ENCODE measurements around the gene RAPGEF1. TPM values are rescaled to one million over a fixed set of nuclear protein-coding genes. Genes with fewer than 3 reads are reported as not detected.
"Not testable (repeated sequence)": the region's sequence is repeated elsewhere in the genome, so short reads cannot be mapped to it uniquely, and the experiment has no call there.

The RAPGEF1 gene
- total RNA-seq, 3 donors from 2014 or later = 67.1 to 103 (median 84.2) TPM

DNA sequence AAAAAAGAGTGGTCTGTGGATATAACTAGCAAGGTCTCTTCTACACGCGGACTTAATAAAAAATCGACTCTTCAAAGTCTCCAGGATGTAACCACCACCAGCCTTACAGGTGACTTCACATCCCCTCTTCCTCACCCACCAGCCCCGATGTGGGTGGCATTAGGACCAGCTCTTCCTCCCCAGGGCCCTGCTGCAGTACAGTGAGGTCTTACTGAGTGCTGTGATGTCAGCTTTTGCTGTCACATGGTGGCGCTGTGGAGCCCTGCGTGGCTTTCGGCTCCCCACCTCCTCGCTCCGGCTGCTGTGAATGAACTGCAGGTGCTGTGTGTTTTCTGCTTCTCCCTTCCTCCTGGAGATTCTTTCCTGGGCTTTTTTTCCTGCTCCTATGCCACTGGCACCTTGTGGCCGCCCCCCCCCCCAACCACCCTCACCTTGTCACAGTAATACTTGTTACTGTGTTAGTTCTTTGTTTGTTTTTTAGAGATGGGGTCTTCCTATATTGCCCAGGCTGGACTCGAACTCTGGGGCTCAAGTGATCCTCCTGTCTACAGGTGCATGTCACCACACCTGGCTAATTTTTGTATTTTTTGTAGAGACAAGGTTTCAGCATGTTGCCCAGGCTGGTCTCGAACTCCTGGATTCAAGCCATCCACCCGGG is 15.8 kb upstream of the RAPGEF1 start:
- peak; percentile 80 to 93 (median 85) for DNase-seq
- Histone ChIP-seq H3K4me3 (no peak overlapping the region), H3K9me3 (no peaks in the 10 kb centered on the region), H3K36me3 (ENCODE audit: low read depth) (no peaks in the 10 kb centered on the region), H3K4me1 (ENCODE audit: low read depth) (no peaks in the 10 kb centered on the region)
- ATAC-seq = peak; percentile 98
- intact Hi-C loops (cut with DNase I, micrococcal nuclease) = no loop called here
- TF ChIP-seq, protein P1, sequence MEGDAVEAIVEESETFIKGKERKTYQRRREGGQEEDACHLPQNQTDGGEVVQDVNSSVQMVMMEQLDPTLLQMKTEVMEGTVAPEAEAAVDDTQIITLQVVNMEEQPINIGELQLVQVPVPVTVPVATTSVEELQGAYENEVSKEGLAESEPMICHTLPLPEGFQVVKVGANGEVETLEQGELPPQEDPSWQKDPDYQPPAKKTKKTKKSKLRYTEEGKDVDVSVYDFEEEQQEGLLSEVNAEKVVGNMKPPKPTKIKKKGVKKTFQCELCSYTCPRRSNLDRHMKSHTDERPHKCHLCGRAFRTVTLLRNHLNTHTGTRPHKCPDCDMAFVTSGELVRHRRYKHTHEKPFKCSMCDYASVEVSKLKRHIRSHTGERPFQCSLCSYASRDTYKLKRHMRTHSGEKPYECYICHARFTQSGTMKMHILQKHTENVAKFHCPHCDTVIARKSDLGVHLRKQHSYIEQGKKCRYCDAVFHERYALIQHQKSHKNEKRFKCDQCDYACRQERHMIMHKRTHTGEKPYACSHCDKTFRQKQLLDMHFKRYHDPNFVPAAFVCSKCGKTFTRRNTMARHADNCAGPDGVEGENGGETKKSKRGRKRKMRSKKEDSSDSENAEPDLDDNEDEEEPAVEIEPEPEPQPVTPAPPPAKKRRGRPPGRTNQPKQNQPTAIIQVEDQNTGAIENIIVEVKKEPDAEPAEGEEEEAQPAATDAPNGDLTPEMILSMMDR (IDR thresholded peaks at IDR 0.05) = peak; percentile 78

DNA sequence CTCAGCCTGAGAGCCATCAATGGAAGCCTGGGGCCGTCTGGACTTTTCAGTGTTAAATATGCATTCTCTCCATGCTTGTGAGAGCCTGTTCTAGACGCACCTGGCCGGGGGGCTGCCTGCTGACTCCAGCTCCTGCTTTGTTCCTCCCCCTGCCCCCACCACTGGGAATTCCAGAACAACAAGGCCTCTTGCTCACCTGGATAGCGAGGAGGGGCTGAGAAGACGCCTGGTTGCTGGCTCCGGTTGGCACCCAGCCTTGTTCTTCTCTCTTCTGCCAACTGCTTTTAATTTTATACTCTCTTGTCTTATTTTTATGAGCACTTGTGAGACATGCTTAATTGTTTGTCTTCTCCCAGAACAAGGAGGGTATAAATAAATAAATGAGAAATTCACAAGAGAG is 15.0 kb upstream of the RAPGEF1 start:
- no peaks in the 10 kb centered on the region for H3K9me3 ChIP-seq
- no peak for ATAC-seq
- H3K36me3 ChIP-seq (ENCODE audit: low read depth) = no peaks in the 10 kb centered on the region
- no peaks in the 10 kb centered on the region for H3K4me1 ChIP-seq (ENCODE audit: low read depth)
- TF ChIP-seq, protein P1 (IDR thresholded peaks at IDR 0.05) = no peak
- intact Hi-C loops (cut with DNase I, micrococcal nuclease) = no loop called here
- H3K4me3 ChIP-seq = no peak overlapping the region
- no peak for DNase-seq

DNA sequence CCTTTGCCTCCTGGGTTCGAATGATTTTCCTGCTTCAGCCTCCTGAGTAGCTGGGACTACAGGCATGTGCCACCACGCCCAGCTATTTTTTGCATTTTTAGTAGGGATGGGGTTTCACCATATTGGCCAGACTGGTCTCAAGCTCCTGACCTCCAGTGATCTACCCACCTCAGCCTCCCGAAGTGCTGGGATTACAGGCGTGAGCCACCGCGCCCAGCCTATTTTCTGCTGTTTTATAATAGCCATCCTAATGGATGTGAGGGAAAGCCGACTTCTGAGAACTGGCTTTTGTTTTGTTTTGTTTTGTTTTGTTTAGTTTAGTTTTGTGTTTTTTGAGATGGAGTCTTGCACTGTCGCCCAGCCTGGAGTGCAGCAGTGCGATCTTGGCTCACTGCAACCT is 13.9 kb upstream of the RAPGEF1 start:
- H3K4me1 ChIP-seq (ENCODE audit: low read depth); H3K9me3 ChIP-seq; H3K36me3 ChIP-seq (ENCODE audit: low read depth); DNase-seq; intact Hi-C loops (cut with DNase I, micrococcal nuclease); ATAC-seq; H3K4me3 ChIP-seq: not testable (repeated sequence)

DNA sequence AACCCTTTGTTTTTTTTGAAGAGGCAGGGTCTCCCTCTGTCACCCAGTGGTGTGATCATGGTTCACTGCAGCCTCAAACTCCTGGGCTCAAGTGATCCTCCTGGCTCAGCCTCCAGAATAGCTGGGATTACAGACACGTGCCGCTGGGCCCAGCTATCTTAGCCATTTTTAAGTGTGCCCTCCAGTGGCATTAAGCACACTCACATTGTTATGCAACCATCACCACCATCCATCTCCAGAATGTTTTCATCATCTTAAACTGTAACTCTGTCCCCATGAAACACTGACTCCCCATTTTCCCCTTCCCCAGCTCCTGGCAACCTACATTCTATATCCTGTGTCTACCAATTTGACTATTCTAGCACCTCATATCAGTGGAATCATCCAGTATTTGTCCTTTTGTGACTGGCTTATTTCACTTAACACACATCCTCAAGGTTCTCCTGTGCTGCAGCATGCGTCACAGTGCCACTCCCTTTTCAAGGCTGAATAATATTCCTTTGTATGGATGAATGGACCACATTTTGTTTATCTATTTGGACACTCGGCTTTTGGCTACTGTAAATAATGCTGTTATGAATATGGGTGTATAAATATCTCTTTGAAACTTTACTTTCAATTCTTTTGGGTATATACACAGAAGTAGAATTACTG is 12.5 kb upstream of the RAPGEF1 start:
- ATAC-seq (no peak), DNase-seq (no peak)
- TF ChIP-seq, protein P1 (IDR thresholded peaks at IDR 0.05) = no peak
- Histone ChIP-seq H3K4me1 (ENCODE audit: low read depth) (no peaks in the 10 kb centered on the region), H3K9me3 (no peaks in the 10 kb centered on the region), H3K36me3 (ENCODE audit: low read depth) (no peaks in the 10 kb centered on the region), H3K4me3 (no peak overlapping the region)
- intact Hi-C loops (cut with DNase I, micrococcal nuclease) = no loop called here

DNA sequence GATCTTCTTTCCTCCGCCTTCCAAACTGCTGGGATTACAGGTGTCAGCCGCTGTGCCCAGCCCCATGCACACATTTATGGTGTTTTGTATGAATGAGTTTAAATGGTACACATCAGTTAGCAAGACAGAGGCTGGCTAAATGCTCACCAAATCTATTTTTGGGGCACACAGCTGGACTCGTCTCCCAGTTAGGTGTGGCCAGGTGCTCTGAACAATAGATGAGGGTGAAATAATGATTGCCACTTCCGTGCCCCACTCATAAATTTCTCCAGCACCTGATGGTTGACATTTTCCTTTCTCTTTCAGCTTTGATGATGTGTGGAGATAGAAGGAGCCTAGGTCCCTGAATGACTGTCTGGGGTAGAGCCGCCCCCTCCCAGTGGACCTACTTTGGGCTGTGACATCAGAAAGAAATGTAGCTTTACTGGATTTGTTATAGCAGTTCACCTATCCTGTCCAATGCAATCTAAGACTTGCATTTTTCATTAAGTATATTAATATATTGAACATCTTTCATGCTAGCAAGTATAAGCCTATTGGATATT is 8.6 kb upstream of the RAPGEF1 start:
- TF ChIP-seq, protein P1 (IDR thresholded peaks at IDR 0.05) = no peak
- intact Hi-C loops (cut with DNase I, micrococcal nuclease) = loop anchor here in 1 of 2 donors (10.0 kb wide), 1 partner anchor 394 kb away; no protein-coding TSS in a partner anchor
- DNase-seq (no peak), ATAC-seq (no peak)
- H3K4me3 ChIP-seq = no peak overlapping the region
- no peaks in the 10 kb centered on the region for H3K4me1 ChIP-seq (ENCODE audit: low read depth)
- H3K9me3 ChIP-seq = no peaks in the 10 kb centered on the region
- H3K36me3 ChIP-seq (ENCODE audit: low read depth) = no peaks in the 10 kb centered on the region

DNA sequence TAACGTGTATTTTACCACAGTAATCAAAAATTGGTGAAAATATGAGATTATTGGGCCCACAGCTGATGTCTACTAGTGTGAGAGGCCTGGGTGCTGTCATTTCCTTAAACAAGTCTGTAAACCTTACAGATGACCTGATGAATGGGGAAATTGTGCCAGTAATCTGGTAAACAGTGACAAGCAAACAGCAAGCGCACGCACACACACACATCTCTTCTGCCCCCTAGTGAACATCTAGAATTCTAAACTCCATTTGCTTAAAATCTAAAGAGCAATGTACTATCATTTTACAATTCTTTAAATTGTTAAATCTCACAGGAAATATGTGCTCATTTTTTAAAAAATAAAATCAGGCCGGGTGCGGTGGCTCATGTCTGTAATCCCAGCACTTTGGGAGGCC is 7.5 kb upstream of the RAPGEF1 start:
- Histone ChIP-seq H3K4me1 (ENCODE audit: low read depth) (no peaks in the 10 kb centered on the region), H3K9me3 (no peaks in the 10 kb centered on the region), H3K4me3 (no peak overlapping the region), H3K36me3 (ENCODE audit: low read depth) (no peaks in the 10 kb centered on the region)
- DNase-seq = peak in 1 of 3 donors; percentile 31
- intact Hi-C loops (cut with DNase I, micrococcal nuclease) = loop anchor here in 1 of 2 donors (10.0 kb wide), 1 partner anchor 393 kb away; no protein-coding TSS in a partner anchor
- TF ChIP-seq, protein P1 (IDR thresholded peaks at IDR 0.05) = peak; percentile 27
- ATAC-seq = peak; percentile 77

Measured in mucosa of descending colon (tissue), 3 donors.